HG03575 (cell line): ENCODE results near the gene ARMC7.
"Not testable (repeated sequence)": the region's sequence is repeated elsewhere in the genome, so short reads cannot be mapped to it uniquely, and the experiment has no call there.

Experiments used
- ATAC-seq: cut with Tn5 transposase; IDR thresholded peaks from one replicate; pipeline ENCODE4 v1.9.1; 2021; ENCODE audit not compliant: unreplicated experiment, insufficient number of reproducible peaks, low FRiP score; ENCODE audit errors: extremely low read depth

ARMC7 gene

GRCh38 chr17:75109407-75110233 lies at the start of gene ARMC7:
ARMC7 (plus strand) TSS chr17:75109969; CDS start chr17:75110289, 320 bp downstream.
- no peak for ATAC-seq

- no peak for ATAC-seq
Measured at GRCh38 chr17:75060434-75061054, 49.2 kb upstream of the ARMC7 start.

- ATAC-seq: no peak
Measured at GRCh38 chr17:75061055-75061438, 48.7 kb upstream of the ARMC7 start.

- no peak for ATAC-seq
Measured at GRCh38 chr17:75061618-75062017, 48.2 kb upstream of the ARMC7 start.

- no peak for ATAC-seq
Measured at GRCh38 chr17:75063201-75063600, 46.6 kb upstream of the ARMC7 start.

- ATAC-seq: no peak
Measured at GRCh38 chr17:75063626-75064025, 46.1 kb upstream of the ARMC7 start.

GRCh38 chr17:75064040-75064439 lies 45.7 kb upstream of the ARMC7 start:
- ATAC-seq: no peak

GRCh38 chr17:75064460-75064859 lies 45.3 kb upstream of the ARMC7 start:
- no peak for ATAC-seq

GRCh38 chr17:75064867-75065561 lies 44.8 kb upstream of the ARMC7 start:
- no peak for ATAC-seq

- ATAC-seq: no peak
Measured at GRCh38 chr17:75065562-75066151, 44.1 kb upstream of the ARMC7 start.

GRCh38 chr17:75067856-75068255 lies 41.9 kb upstream of the ARMC7 start:
- no peak for ATAC-seq

- no peak for ATAC-seq
Measured at GRCh38 chr17:75068750-75069149, 41.0 kb upstream of the ARMC7 start.

GRCh38 chr17:75069783-75070182 lies 40.0 kb upstream of the ARMC7 start:
- ATAC-seq: no peak

- not testable (repeated sequence) for ATAC-seq
Measured at GRCh38 chr17:75071478-75072271, 38.1 kb upstream of the ARMC7 start.

GRCh38 chr17:75072909-75073308 lies 36.9 kb upstream of the ARMC7 start:
- not testable (repeated sequence) for ATAC-seq

GRCh38 chr17:75073618-75074047 lies 36.1 kb upstream of the ARMC7 start:
- ATAC-seq: no peak

- no peak for ATAC-seq
Measured at GRCh38 chr17:75074532-75074931, 35.2 kb upstream of the ARMC7 start.

GRCh38 chr17:75075597-75076336 lies 34.0 kb upstream of the ARMC7 start:
- ATAC-seq: no peak
